Measurements from ENCODE around the gene FAM107B.

- TF ChIP-seq REST (IDR thresholded peaks at IDR 0.05; ENCODE audit: low read depth) = no peak
- TF ChIP-seq MAX (IDR thresholded peaks at IDR 0.05) = no peak
- TF ChIP-seq YY1 (IDR thresholded peaks at IDR 0.05; ENCODE audit: low read depth) = no peak
- no peak for TF ChIP-seq EGR1 (IDR thresholded peaks at IDR 0.05)
- TF ChIP-seq RAD21 (IDR thresholded peaks at IDR 0.05; ENCODE audit: low read depth) = no peak
- no peak for TF ChIP-seq EP300 (IDR thresholded peaks at IDR 0.05; ENCODE audit: borderline replicate concordance)
- TF ChIP-seq CEBPB (IDR thresholded peaks at IDR 0.05) = no peak
- no peak for TF ChIP-seq NFIC (IDR thresholded peaks at IDR 0.05)
- TF ChIP-seq FOXM1 (IDR thresholded peaks at IDR 0.05; ENCODE audit: borderline replicate concordance, low read depth) = no peak
- TF ChIP-seq TAF1 (IDR thresholded peaks at IDR 0.05; ENCODE audit: low read depth) = no peak
- TF ChIP-seq ZBTB7A (IDR thresholded peaks at IDR 0.05; ENCODE audit: low read depth) = no peak
Observed at GRCh38 chr10:14698111-14698828, 76.4 kb downstream of the FAM107B start.
